GM19452 (cell line): ENCODE data around the gene KRTAP12-1.
"Not testable (repeated sequence)": the region's sequence is repeated elsewhere in the genome, so short reads cannot be mapped to it uniquely, and the experiment has no call there.

Experiments used
- ATAC-seq: cut with Tn5 transposase; IDR thresholded peaks from one replicate; pipeline ENCODE4 v1.9.1; 2021; ENCODE audit not compliant: unreplicated experiment

KRTAP12-1 gene

DNA sequence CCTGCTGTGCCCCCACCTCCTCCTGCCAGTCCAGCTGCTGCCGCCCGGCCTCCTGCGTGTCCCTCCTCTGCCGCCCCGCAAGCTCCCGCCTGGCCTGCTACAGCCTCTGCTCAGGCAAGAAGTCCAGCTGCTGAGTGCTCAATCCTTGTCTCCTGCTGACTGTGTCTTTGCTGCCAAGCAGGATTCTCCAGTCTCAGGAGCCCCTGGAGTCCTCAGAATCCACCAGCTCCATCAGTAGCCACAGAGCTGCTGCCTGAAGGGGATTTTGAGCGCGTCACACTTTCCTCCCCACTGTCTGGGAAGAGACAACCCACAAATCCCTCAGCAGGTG is 34.8 kb downstream of the KRTAP12-1 start:
- no peak for ATAC-seq

DNA sequence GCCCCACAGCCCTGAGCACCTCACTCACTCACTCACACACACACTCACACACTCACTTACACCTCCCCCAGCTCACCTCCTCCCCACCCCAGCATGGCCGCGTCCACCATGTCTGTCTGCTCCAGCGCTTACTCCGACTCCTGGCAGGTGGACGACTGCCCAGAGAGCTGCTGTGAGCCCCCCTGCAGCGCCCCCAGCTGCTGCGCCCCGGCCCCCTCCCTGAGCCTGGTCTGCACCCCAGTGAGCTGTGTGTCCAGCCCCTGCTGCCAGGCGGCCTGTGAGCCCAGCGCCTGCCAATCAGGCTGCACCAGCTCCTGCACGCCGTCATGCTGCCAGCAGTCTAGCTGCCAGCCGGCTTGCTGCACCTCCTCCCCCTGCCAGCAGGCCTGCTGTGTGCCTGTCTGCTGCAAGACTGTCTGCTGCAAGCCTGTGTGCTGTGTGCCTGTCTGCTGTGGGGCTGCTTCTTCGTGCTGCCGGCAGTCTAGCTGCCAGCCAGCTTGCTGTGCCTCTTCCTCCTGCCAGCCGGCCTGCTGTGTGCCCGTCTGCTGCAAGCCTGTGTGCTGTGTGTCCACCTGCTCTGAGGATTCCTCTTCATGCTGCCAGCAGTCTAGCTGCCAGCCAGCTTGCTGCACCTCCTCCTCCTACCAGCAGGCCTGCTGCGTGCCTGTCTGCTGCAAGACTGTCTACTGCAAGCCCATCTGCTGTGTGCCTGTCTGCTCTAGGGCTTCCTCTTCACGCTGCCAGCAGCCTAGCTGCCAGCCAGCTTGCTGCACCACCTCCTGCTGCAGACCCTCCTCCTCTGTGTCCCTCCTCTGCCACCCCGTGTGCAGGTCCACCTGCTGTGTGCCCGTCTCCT is 35.4 kb downstream of the KRTAP12-1 start, which contains the start of gene KRTAP10-11:
Gene KRTAP10-11 (plus strand): TSS at position 49 of the 856 bp plus-strand sequence. CDS start 45 bp downstream, at position 94.
- ATAC-seq: not testable (repeated sequence)

DNA sequence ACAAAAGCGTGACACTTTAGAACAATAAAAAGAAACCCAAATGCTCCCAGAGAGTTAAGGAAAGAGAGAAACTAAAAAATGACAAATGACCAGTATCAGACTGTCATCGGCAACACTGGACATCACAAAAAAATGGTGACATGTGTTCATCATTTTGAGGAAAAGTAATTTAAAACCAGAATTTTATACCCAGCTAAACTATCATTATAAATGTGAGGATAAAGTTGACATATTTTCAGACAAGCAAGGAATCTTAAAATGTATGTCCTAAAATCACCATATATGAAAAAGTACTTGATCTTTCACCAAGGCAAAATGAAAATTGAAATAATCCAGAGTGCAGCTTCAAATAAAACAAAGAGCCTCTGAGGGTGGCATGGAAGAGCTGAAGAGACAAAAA is 37.1 kb downstream of the KRTAP12-1 start:
- no peak for ATAC-seq

DNA sequence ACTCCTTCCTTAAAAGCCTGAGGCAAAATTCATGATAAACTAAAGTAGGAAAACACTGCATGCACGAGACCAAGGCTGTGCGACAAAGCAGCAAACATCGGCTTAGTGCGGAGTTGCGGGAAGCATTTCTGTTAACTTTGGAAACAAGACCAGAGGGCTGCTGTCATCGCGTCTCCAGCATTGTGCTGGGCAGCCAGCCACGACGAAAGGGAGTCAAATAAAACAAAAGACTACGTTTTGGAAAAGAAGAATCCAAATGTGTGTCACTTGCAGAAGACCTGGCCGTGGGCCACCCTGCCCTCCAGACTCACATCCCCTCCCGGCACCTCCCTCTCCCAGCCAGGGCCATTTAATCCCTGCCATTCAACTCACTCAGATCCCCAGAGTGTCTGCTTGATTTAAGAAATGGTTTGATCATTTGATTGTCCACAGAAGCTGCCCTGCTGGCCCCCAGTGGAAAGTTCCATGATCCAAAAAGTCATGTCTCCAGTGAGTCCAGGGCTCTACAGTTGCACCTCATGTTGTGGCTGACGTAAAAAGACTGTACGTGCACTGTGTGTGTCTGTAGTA is 38.1 kb downstream of the KRTAP12-1 start:
- no peak for ATAC-seq

DNA sequence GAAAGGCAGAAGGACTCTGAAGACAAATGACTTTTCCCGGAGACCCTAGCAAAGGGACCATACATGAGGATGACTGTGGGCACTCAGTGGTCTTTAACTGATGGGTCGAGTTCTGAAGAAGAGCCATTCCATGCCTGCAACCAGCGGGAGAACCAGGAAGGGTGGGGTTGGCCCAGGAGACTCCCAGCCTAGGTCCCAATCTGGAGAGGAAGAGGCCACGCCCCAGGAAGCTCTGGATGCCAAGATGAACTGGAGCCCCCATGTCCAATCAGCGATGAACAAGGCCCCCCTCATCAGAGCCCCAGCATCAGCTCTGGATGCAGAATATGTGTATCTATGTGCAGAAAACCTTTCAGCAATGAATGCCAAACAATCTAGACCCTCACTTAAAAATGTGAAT is 41.2 kb downstream of the KRTAP12-1 start:
- ATAC-seq: no peak

DNA sequence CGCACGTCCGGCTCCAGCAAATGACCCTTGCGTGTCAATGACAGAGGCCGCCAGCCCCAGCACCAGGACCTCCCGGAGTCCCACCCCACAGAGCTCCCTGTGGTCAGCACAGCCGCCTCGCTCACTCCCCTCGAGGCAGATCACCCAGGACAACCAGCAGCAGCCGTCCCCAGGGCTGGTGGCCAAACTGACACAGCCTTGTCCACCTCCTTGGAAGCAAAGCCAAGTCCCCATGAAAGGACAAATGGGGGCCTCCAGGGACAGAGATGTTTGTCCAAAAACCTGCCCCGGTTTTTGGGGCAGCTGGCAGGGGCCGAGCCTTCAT is 42.7 kb downstream of the KRTAP12-1 start:
- ATAC-seq: no peak

DNA sequence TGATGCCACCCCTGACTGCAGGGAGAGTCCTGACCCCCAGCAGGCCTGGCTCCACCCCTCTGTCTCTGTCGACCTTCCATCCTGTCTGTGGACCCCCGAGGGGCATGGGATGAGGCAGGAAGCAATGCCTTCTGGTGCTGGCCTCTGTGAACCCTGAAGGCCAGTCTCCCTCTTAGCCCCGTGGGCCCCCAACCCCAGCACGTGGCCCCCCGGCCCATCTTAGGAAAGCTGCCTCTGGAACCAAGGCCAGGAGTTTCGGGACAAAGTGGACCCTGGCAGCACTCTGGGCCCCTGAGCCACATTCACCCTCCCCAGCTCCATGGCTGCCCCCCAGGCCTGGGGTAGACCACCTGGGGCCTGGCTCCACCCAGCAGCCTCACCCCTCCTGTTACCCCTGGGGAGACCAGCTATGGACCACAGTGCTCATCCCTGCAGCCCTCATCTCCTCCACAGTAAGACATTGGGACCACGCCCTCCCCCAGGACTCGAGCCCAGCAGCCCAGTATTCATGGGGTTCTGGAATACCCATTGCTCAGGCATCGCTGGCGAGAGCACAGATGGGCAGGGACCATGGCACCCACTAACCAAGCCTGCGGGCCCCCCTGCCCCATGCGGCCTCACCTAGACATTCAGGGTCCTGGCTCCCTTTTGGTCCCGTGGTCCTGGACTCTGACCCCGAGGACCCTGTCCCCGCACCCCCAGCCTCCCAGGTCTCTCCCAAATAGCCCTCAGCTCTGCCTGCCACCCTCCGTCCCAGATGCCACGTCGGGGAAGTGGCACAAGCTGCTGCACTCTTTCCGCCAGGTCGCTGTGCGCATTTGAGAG is 43.2 kb downstream of the KRTAP12-1 start:
- ATAC-seq: not testable (repeated sequence)

DNA sequence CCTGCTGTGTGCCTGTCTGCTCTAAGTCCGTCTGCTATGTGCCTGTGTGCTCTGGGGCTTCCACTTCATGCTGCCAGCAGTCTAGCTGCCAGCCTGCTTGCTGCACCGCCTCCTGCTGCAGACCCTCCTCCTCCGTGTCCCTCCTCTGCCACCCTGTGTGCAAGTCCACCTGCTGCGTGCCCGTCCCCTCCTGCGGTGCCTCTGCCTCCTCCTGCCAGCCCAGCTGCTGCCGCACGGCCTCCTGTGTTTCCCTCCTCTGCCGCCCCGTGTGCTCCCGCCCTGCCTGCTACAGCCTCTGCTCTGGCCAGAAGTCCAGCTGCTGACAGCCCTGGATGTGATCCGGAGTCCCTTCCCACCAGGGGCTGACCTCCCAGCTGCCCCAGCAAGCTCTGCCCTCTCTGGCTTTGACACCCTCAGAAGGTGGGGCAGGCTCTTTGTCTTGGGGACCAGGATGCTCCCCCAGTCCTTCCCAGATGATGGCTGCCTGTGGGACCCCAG is 44.1 kb downstream of the KRTAP12-1 start:
- ATAC-seq: not testable (repeated sequence)

DNA sequence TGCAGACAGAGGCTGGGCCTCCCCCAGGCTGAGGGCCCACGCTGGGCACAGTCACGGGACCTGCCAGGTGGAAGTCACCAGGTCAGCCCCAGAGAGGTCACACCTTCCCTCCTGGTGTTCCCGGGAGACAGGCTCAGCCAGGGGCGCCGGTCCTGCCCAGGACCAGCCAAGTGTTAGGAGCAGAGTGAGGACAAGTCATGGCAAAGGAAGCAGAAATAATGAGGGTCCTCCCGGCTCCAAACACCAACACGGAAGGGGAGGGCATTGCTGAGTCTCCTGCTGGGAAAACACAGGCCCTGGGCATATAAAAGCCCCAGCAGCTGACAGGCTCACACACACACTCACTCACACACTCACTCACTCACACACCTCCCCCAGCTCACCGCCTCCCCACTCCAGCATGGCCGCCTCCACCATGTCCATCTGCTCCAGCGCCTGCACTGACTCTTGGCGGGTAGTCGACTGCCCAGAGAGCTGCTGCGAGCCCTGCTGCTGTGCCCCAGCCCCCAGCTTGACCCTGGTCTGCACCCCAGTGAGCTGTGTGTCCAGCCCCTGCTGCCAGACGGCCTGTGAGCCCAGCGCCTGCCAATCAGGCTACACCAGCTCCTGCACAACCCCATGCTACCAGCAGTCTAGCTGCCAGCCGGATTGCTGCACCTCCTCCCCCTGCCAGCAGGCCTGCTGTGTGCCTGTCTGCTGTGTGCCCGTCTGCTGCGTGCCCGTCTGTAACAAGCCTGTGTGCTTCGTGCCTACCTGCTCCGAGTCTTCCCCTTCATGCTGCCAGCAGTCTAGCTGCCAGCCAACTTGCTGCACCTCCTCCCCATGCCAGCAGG is 44.7 kb downstream of the KRTAP12-1 start, which contains the start of gene KRTAP10-10:
Gene KRTAP10-10 (plus strand): TSS at position 339 of the 833 bp plus-strand sequence. CDS start 62 bp downstream, at position 401.
- ATAC-seq: no peak

DNA sequence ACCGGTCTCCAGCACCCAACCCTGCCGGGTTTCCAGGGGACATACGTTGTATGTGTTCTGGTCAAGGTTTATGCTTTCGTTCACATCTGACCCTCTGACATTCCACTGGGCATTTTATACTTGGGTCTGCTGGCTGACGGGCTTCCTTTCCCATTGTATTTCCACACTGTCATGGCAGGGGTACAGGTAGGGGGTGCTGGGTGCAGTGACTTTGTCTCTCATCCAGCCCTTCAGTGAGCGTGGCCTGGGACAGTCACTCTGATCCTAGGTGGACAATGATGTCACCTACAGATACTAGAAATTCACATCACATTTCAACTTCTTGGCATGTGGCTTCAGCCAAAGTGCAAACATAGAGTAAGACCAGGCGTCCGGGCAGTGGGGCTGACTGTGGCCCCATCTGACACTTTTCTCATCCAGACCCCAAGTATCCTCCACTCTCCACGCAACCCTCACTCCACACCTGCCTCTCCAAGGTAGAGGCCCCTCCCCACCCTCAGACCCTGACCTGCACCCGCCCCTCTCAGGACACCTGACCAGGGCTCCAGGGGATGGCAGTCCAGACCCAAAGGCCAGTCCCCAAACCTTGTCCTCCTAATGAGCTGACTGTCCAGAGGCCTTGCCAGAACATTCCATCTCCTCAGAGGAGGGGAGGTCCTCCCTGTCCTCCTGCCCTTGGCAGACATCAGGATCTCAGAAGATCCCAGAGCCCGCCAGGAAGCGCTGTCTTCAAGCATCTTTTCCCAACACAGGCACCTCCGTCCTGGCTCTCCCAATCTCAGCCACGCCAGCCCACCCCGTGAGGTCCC is 45.5 kb downstream of the KRTAP12-1 start:
- ATAC-seq: no peak

DNA sequence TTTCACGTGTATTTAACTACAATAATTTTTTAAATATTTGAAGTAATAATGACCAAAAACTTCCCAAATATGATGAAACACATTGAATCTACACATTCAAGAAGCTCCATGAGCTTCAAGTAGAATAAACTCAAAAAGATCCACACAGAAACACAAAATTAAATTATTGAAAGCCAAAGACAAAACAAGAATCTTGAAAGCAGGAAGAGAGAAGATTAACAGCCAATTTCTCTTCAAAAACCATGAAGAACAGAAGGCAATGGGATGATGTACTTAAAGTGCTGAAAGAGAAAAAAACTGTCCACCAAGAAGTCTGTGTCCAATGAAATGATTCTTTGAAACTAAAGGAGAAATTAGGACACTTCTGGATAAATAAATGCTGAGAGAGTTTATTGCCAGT is 49.9 kb downstream of the KRTAP12-1 start:
- ATAC-seq: no peak
